HG03354 (cell line): Measurements from ENCODE around the gene BCL2L1.
"Not testable (repeated sequence)": the region's sequence is repeated elsewhere in the genome, so short reads cannot be mapped to it uniquely, and the experiment has no call there.

Experiments used
- ATAC-seq: cut with Tn5 transposase; IDR thresholded peaks from one replicate; pipeline ENCODE4 v1.9.1; 2021; ENCODE audit warnings: mild to moderate bottlenecking; ENCODE audit not compliant: unreplicated experiment, poor library complexity, severe bottlenecking

Gene BCL2L1

DNA sequence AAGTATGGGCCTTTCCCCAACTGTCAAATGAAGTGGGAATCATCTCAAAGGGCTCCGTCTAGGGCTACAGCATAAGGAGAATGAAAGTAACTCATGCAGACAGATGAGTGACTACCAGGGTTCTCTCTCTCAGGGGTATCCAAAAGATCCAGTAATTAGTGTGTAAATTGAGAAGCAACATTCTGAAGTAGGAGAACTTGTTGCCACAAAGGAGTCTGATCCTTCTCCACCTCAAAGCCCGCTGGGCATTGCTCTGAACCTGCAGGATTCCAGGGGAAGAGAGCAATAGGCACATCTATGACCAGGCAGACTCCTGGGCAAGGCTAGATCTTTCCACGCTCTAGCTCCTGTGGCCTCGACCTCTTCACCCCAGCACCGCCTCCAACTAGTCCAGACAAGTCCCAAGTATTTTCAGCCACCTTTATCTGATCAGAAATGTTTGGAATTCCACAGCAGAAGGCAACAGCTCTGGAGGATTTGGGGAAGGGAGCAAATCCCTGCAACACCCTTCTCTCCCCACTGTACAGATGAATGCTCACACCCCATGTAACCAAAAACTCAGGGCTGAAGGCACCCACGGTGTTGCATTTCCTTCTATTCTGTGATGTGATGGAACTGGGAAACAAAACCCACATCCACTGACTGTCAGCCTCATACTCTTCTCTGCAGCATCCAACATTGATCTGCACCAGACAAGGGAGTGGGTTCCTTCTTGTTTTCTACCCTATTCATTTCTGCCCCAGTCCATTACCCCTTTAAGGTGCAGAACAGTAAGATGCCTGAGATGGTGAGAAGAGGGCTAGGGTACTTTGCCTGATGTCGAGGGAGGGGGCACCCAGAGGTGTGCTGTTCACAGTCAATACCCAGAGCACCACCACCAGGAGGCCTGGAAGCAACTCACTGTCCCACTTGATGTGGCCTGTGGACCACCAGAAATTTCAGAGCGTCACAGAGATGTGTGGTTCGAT is 44.0 kb downstream of the BCL2L1 start:
- no peak for ATAC-seq

DNA sequence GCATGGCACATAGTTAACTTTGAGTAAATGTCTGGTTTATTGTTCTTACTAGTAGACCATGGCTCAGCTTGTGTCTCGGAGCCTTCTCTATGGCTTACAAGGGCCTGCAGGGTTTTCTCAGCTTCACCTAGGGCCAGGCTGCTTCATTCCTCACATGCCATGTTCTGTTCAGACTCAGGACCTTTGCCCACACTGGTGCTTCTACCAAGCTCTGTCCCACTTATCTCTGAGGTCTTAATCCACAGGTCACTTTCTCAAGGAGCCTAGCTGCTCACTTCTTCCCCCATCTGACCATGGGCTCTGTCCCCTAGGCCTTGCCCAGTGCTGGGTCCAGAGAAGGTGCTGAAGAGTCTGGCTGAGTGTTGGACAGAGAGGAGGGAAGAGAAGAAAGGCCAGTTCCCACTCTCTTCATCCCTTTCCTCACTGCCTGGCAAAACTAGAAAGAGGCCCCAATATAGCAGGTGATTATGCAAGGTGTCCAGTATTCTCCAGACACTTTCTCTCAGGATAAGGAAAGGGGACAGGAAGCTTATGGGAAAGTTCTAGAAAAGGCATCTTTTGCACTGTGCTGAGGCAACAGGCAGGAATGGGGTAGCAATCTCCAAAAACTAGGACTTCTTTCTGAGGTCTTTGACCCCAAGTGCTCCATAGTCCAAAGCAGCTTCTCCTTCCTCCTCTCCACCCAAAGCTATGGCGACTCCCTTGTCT is 45.0 kb downstream of the BCL2L1 start:
- ATAC-seq = no peak

DNA sequence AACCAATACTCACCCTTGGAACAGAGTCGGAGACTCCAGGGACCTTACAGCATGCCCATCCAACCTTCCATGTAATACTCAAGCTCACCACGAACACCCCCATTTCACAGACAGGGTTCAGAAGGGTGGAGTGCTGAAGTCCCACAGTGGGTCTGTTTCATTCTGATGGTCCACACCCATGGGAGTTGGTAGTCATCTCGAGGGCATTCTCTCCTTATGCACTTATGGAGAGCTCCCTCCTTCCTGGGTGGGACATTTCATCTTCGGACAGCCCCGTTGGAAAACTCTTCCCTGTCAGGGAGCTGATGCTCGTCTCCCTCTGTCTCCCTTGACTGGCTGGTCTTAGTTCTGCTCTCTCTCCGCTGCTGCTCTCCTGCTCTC is 46.1 kb downstream of the BCL2L1 start:
- ATAC-seq = no peak

DNA sequence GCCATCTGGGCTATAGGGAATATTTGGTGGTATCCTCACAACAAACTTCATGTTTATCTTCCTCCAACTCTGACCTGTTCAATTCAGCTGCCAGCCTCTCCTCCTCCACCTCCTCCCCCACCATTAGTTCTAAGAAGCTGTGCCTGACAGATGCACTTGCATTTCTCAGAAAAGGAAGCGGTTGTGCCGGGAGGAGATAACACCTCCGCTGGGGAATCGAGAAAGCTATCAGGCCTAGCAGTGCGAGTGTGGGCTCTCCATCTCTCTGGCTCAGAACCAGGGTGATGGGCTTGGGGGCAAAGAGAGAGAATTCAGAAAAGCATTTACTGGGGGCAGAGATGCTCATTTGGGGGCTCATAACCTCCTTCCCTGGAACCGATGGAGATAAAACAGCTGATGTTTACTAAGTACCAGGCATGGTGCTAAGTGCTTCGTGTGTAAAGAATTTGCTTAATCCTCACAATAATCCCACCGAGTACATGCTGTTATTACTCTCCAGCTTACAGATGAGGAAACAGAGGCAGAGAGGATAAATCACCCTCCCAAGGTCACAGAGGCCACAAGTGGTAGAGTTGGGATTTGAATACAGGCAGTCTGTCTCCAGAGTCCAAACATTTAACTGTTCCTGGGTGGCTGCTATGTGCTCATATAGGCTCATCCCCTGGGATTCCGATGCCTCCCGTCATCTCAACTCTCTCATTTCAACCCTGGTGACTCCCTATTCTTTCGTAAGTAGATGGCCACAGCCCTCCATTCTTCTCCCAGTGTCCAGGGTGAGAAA is 46.6 kb downstream of the BCL2L1 start:
- peak; percentile 60 for ATAC-seq

DNA sequence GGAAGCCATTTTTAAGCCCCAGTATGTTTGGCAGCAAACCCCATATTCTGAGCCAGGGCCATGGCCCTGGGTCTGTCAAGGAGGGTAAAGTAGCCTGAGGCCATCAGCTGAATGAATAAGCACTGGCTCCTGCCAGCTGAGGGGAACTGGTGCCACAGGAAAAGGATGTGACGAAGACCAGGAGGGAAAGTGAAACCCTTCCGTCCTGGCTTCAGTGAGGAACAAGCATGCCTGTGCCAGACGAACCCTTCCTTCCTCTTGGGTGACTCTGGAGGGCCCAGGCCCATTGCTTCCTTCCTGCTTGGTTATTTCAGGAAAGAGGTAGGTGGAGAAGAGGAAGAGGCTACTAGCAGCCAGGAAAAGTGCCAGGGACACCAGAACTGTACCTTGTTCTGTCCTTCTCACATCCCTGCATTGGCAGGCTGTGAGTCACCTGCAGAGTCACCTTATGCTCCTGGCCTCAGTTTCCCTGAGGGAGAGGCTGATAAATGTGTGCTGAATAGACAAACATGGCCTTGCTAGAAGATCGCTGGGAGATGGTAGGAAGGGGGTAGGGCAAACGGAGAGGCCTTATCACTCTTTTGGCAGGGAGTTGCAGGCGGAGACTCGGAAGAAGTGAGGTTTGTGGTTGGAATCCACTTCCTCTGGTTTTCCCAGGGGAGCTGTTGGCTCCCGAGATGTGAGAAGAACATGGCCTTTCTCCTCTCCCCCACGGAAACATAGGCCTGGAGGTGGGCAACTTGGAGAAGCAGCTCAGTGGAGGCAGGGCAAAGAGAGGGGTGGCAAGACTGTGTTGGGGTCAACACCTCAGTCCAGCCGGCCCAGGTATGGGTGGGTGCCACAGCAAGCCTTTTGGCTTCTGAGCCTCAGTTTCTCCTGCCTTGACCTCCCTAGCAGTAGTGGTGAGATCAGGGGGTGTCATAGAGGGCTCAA is 47.5 kb downstream of the BCL2L1 start:
- ATAC-seq = peak; percentile 71

DNA sequence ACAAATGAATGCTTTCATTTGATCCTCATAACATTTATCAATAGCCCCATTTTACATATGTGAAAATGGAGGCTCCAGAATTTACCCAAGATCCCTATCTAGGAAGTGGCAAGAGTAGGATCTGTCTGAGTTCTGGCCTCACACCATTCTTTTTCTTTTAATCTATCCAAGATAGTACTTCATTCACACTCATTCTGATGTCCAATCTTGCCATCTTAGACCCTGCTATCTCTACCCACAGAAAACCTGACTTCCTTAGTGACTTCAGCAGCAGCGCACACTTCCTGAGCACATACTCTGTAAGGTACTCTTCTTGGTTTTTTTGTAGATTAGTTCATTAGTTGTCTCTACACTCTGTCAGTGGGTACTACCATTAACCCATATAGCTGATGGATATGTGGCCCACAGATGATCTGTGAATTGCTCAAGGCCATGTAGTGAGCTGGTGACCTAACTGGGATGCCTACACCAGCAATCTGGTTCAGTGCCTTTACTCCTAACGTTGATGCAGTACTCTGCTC is 48.7 kb downstream of the BCL2L1 start:
- no peak for ATAC-seq

DNA sequence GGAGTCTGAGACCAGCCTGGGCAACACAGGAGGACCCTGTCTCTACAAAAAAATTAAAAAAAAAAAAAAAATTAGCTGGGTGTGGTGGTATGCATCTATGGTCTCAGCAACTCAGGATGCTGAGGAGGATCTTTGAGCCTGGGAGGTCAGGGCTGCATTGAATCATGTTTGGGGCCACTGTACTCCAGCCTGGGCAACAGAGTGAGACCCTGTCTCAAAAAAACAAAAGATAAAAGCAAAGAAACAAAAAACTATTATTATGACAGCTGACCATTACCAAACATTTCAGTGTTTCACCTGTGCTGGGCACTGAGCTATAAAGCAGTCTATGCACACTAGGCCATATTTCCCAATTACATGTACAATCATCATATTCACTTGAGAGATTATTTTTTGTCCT is 49.2 kb downstream of the BCL2L1 start:
- no peak for ATAC-seq

DNA sequence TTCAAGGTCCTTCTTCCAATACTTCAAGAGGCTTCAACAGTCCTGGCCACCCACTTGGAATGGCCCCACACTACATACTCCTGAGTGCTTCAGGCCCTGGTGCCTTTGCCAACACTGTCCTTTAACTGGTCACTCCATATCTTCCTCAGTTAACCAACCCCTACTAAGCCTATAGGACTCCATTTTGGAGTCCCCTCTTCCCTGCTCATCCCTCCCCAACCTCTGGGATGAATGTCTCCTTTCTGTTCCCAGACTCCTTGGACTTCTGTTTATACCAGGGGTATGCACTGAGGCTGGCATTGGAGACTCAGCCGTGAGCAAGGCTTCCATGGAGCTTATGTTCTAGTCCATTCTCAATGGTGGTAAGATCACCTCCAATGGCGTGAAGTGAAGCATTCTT is 51.3 kb downstream of the BCL2L1 start:
- ATAC-seq = no peak

DNA sequence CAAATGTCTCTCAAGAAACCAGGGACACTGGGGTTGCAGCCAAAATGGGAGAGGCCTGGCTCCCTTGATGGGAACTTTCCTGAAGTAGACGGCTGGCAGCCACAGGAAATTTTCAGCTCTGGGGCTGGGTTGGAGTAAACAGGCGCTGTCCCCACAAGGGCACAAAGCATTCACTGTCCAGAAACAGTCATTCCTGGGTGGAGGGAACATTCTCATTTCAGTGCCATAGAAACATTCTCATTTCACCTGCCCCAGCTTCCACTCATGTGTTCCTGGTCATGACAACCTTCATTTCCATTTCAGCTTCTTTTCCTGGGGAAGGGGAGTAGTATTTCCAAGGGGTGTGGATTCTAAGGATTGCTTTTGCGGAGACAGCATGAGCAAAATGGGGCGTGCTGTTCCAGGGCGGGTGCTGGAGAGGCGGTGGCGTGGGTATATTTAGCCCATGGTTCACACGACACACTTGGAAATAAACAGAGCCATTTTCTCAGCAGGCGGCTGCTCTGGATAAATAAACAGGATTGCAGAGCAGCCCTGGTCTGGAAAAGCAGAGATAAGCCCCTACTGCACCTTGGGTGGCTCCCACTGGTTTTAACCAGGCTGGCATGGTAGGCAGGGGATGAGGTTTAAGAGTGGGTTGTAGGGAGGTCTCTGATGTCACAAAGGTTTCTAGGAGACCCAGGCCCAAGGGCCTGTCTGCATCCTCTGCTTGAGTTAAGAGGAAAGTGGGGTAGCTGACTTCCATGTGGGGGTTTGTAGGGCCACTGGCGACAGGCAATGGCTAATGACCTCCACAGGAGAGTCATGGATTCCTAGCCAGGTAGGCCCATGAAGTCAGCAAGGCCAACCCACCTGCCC is 52.1 kb downstream of the BCL2L1 start:
- no peak for ATAC-seq

DNA sequence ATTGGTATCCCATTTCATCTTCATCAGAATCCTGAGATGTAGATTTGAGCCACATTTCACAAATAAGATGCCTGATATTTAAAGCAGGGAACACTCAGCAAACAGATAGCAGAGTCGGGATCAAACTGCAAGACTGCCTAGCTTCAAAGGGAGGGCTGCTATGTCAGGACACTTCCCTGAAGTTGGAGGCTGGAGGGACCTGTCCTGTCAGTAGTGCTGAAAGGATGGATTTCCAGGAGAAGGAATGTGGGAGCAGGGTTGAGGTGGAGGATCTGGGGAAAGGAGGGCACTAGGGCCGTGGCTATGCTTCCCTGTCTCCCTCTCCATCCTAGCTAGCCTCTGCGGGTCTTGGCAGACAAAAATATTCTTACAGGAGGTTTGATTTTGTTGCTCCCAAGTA is 52.8 kb downstream of the BCL2L1 start:
- ATAC-seq = no peak

DNA sequence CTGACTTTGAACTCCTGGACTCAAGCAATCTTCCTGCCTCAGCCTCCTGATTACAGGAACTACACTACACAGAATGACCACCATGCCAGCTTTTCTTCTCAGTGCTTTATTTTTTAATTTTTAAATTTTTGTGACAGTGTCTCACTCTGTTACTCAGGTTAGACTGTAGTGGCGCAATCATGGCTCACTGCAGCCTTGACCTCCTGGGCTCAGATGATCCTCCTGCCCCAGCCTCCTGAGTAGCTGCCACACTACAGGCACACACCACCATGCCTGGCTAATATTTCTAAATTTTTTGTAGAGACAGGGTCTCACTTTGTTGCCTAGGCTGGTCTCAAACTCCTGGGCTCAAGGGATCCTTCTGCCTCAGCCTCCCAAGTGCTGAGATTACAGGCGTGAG is 53.7 kb downstream of the BCL2L1 start:
- not testable (repeated sequence) for ATAC-seq

DNA sequence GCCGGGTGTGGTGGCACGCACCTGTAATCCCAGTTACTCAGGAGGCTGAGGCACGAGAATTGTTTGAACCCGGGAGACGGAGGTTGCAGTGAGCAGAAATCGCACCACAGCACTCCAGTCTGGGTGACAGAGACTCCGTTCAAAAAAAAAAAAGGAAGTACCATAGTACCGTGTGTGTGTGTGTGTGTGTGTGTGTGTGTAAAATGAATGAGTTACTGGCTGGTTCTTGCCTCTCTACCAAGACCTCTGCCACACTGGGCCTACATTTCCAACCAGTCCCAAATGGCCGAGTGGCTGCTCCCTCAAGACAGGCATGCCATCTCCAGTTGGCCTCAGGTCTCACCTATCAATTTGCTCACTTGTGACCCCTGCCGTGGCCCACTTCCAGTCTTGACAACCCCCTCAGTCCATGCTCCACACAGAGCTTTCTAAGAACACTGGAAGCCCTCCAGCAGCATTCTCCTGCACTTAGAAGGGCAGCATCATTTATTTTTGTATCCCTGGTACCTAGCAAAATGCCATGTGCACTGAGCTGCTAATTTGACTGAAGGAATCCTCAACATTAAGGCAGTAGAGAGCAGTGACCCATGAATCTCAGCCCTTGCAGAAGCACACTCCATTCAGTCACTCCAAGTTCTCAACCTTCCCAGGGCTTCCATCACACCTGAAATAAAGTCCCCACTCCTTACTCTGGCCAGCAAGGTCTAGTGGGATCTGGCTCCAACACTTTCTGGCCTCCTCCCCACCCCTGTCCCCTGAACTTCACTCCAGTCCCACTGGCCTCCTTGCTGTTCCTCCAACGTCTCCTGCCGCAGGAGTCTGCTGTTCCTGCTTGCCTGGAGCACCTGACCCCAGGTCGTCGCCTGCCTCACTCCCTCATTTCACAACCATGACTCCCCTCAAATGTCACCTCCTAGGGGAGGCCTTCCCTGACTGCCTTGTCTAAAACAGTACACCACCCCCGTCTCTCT is 55.1 kb downstream of the BCL2L1 start:
- ATAC-seq = no peak

DNA sequence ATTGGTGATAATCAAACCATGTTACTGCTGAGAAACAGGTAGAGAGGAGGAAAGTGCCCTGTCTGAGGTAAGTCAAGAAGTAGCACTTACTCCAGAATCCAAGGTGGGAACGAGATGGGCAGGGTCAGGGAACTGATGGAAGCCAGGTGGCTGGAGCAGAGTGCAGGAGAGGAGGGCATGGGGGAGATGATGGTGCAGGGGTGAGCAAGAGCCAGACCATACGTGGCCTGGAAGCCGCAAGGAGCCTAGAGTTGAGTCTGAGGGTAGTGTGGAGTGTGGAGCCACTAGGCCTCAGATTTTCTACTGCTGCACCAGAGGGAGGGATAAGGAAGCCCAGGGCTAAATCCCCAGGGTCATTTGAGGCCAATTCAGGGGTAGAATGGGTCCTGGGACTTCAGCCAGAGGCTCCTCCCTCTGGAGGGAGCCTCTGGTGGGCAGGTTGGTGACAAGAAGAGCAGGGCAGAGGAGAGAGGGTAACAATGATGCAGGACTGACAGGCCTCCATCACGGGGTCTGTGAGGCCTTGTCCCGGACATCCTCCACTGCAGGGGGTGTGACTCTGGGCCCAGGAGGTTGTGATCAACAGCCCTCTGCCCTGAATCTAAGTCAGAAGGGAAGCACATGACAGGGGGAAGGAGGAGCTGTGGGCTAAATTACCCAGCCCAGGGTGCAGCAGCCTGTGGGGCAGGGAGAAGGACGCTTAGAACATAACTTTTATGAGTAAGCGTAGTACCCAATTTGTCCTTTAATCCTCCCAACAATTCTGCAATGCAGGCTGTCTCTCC is 56.2 kb downstream of the BCL2L1 start:
- no peak for ATAC-seq

DNA sequence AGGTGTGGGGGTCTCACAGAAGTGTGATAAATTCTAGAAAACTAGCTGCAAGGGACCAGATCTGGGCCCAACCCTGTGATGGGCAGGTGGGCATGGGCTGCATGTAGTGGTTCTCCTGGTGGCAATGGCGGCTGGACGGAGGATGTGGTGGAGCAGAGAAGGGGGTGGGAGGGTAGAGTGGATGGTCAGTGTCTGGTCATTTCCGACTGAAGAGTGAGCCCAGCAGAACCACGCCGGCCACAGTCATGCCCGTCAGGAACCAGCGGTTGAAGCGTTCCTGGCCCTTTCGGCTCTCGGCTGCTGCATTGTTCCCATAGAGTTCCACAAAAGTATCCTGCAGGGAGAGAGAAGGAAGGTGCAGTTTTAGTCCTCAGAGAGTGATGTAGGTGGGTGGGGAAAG is 56.9 kb downstream of the BCL2L1 start:
- no peak for ATAC-seq

DNA sequence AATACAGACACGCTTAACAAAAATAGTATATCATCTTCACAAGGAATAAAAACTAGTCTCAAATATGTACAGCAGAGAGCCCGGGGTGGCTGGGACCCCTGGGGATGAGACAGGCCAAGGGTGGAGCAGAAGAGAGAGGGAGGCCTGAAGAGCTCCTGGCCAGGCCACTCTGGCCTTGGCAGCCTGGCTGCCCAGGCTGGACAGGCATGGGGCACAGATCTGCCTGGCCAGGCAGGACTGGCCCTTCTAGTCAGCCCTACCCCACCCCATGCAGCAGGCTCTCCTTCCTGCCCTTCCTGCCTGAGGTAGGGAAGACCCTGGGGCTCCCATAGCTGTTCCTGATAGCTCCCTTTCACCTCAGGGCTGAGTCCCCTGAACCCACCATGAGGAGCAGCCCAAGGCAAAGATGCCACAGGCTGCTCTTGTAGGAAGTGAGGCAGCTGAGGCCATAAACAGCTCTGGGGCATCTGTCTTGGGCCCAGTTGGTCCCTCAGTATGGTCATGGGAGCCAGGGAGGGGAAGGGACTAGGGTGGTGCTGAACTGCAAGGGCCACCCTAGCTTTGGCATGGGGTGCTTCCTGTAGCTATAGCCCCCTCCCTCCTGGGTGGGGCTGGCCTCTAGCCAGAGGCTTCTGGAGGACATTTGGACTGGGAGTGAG is 57.8 kb downstream of the BCL2L1 start:
- no peak for ATAC-seq
